DND-41 (cell line): ENCODE results near the gene PARN.
"Not testable (repeated sequence)": the region's sequence is repeated elsewhere in the genome, so short reads cannot be mapped to it uniquely, and the experiment has no call there.

Experiments
- ATAC-seq: fragments of 200-7000 bp; cut with Tn5 transposase; 3 replicates; pipeline ENCODE4 v1.9.1; 2021; ENCODE audit warnings: low read depth; ENCODE audit not compliant: insufficient read depth
- DNase-seq: peaks from one replicate; pipeline ENCODE4 v3.0.0-alpha.2; 2020
- H2AFZ ChIP-seq: 2 replicates; pipeline ENCODE4 v1.6.0; 2012; ENCODE audit warnings: low read depth, low read length
- H3K27ac ChIP-seq: 2 replicates; pipeline ENCODE4 v1.5.1; 2012; ENCODE audit warnings: low read length, inconsistent platforms
- H3K27me3 ChIP-seq: fragments of 200-600 bp; sonication (generic); 2 replicates; pipeline ENCODE4 v1.6.0; 2012; ENCODE audit warnings: low read length, mild to moderate bottlenecking, inconsistent platforms; ENCODE audit not compliant: insufficient read depth, poor library complexity
- H3K36me3 ChIP-seq: 2 replicates; pipeline ENCODE4 v1.5.1; 2012; ENCODE audit warnings: low read length, inconsistent platforms; ENCODE audit not compliant: insufficient read depth
- H3K4me1 ChIP-seq: 2 replicates; pipeline ENCODE4 v1.5.1; 2012; ENCODE audit warnings: mild to moderate bottlenecking, low read length; ENCODE audit not compliant: insufficient read depth
- H3K4me2 ChIP-seq: 2 replicates; pipeline ENCODE4 v1.6.0; 2012; ENCODE audit warnings: mild to moderate bottlenecking, moderate library complexity, low read length, inconsistent platforms; ENCODE audit not compliant: insufficient read depth
- H3K4me3 ChIP-seq, 2 experiments: fragments of 200-600 bp in 1 of 2; shearing (Covaris generic) in 1 of 2; 2 replicates each; pipeline ENCODE4 v1.5.1; 2012 to 2016; ENCODE audit warnings: inconsistent platforms in 2 of 2, low read length in 2 of 2, mild to moderate bottlenecking in 2 of 2, low read depth in 1 of 2, moderate library complexity in 1 of 2
- H3K79me2 ChIP-seq: 2 replicates; pipeline ENCODE4 v1.6.0; 2012; ENCODE audit warnings: low read length, inconsistent platforms; ENCODE audit not compliant: insufficient read depth
- H3K9ac ChIP-seq: 2 replicates; pipeline ENCODE4 v1.6.0; 2012; ENCODE audit warnings: low read depth, mild to moderate bottlenecking, inconsistent platforms, low read length, moderate library complexity
- H3K9me3 ChIP-seq: 2 replicates; pipeline ENCODE4 v1.5.1; 2012; ENCODE audit warnings: low read length, moderate library complexity, mild to moderate bottlenecking, inconsistent platforms; ENCODE audit not compliant: insufficient read depth, severe bottlenecking
- H4K20me1 ChIP-seq: 2 replicates; pipeline ENCODE4 v1.6.0; 2012; ENCODE audit warnings: low read length; ENCODE audit not compliant: insufficient read depth
- EZH2 ChIP-seq: IDR thresholded peaks from 3 replicates; pipeline ENCODE4 v1.6.1; 2012; ENCODE audit warnings: borderline replicate concordance, low read depth, mild to moderate bottlenecking, moderate library complexity, low read length, inconsistent platforms; ENCODE audit not compliant: severe bottlenecking
- TF ChIP-seq, protein P1 (sequence below): IDR thresholded peaks from 2 replicates; pipeline ENCODE4 v1.5.1; 2012; ENCODE audit warnings: borderline replicate concordance, low read length, moderate library complexity, mild to moderate bottlenecking; ENCODE audit not compliant: poor library complexity, severe bottlenecking; ENCODE audit errors: extremely low read depth

Gene PARN

DNA sequence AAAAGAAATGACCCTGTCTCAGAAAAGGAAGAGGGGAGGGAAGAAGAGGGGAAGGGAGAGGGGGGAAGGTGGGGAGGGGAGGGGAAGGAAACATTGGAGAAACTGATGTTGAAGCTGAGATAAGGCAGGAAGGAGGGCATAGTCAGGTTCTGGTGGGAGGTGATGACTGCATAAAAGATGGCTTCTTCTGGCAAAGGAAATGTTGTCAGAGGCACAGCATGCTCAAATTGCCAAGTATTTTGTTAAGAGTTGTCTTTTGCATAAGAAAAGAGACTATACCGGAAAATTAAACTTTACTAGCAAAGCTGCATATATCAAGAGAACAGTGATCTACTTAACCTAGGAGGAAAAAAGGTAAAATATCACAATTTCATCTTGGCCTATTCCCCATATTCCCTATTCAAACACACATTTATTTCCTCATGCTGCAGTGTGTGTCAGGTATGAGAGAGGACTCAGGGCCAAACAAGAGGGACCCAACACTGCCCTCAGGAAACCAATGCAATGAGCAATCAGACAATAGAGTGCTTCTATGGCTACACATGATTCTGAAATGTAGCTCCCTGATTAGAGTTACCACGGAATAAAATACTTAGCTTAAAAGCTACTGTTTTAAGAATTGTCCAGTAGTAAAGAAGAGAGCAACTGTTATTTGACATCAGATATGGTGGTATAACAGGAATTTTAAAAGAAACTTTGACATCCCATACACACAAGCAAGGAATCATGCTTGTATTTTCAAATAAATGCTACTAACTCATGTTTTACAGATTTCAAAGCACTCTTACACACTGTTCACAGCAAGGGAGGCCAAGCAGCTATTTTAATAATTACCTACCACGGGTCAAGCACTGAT is 80.9 kb downstream of the PARN start:
- H3K9ac ChIP-seq = no peak overlapping the region
- no peaks in the 10 kb centered on the region for H3K79me2 ChIP-seq
- no peak overlapping the region for H3K4me3 ChIP-seq
- H2AFZ ChIP-seq = no peak overlapping the region
- H3K4me2 ChIP-seq = no peak overlapping the region
- no peaks in the 10 kb centered on the region for H3K4me1 ChIP-seq
- 0 out of 2 replicates have a peak, but pooled peaks cover 3% of the 10 kb centered on the region for H4K20me1 ChIP-seq
- no peaks in the 10 kb centered on the region for H3K27me3 ChIP-seq
- no peak for ATAC-seq
- H3K36me3 ChIP-seq = peaks cover 64% of the 10 kb centered on the region
- TF ChIP-seq EZH2 = no peak
- TF ChIP-seq, protein P1, sequence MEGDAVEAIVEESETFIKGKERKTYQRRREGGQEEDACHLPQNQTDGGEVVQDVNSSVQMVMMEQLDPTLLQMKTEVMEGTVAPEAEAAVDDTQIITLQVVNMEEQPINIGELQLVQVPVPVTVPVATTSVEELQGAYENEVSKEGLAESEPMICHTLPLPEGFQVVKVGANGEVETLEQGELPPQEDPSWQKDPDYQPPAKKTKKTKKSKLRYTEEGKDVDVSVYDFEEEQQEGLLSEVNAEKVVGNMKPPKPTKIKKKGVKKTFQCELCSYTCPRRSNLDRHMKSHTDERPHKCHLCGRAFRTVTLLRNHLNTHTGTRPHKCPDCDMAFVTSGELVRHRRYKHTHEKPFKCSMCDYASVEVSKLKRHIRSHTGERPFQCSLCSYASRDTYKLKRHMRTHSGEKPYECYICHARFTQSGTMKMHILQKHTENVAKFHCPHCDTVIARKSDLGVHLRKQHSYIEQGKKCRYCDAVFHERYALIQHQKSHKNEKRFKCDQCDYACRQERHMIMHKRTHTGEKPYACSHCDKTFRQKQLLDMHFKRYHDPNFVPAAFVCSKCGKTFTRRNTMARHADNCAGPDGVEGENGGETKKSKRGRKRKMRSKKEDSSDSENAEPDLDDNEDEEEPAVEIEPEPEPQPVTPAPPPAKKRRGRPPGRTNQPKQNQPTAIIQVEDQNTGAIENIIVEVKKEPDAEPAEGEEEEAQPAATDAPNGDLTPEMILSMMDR = no peak
- no peak overlapping the region for H3K27ac ChIP-seq
- no peak for DNase-seq
- no peaks in the 10 kb centered on the region for H3K9me3 ChIP-seq

DNA sequence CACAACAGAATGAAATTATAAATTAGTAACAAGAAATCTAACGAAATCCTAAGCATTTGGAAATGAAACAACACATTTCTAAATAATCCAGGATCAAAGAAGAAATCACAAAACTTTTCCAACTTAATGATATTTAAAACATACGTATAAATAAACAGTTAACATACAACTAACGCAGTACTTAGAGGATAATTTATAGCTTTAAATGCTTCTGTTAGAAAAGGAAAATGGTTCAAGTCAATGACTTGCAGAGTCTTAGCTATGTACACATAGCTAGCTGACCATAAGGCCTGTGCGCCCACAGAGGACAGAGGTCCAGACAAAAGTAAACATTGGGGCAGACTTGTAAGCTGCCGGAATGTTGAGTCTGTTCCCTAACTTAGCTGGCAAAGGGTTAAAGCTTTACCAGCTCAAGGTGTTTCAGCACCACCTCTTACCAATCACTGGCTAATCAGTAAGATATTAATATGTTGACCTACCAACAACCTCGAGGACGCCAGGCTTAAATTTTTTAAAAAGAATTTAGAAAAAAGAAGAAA is 84.6 kb downstream of the PARN start:
- no peaks in the 10 kb centered on the region for H3K27me3 ChIP-seq
- H3K9ac ChIP-seq = no peak overlapping the region
- no peak overlapping the region for H3K4me3 ChIP-seq
- H3K4me2 ChIP-seq = no peak overlapping the region
- no peak overlapping the region for H2AFZ ChIP-seq
- no peaks in the 10 kb centered on the region for H3K4me1 ChIP-seq
- peaks cover 7% of the 10 kb centered on the region for H3K9me3 ChIP-seq
- H3K79me2 ChIP-seq = 0 out of 2 replicates have a peak, but pooled peaks cover 3% of the 10 kb centered on the region
- no peak for DNase-seq
- H4K20me1 ChIP-seq = 0 out of 2 replicates have a peak, but pooled peaks cover 3% of the 10 kb centered on the region
- no peak overlapping the region for H3K27ac ChIP-seq
- ATAC-seq = no peak
- TF ChIP-seq, protein P1 = no peak
- TF ChIP-seq EZH2 = no peak
- peaks cover 66% of the 10 kb centered on the region for H3K36me3 ChIP-seq

GRCh38 chr16:14544846-14545245 is 85.2 kb downstream of the PARN start:
- not testable (repeated sequence) for ATAC-seq, H3K27me3 ChIP-seq, H3K4me1 ChIP-seq, H3K4me2 ChIP-seq, H2AFZ ChIP-seq, H4K20me1 ChIP-seq, H3K9ac ChIP-seq, H3K79me2 ChIP-seq, H3K4me3 ChIP-seq, H3K27ac ChIP-seq, H3K9me3 ChIP-seq, DNase-seq
- peaks cover 64% of the 10 kb centered on the region for H3K36me3 ChIP-seq

- no peak overlapping the region for H3K27ac ChIP-seq
These were observed 90.4 kb downstream of the PARN start for GRCh38 chr16:14539631-14540030.

More at GRCh38 chr16:14539631-14540030, 90.4 kb downstream of the PARN start:
- peaks cover 2% of the 10 kb centered on the region; the same call in 1 of the 2 replicates for H4K20me1 ChIP-seq
- H3K36me3 ChIP-seq = peaks cover 50% of the 10 kb centered on the region
- H3K27me3 ChIP-seq = no peaks in the 10 kb centered on the region
- peaks cover 7% of the 10 kb centered on the region for H3K9me3 ChIP-seq
- TF ChIP-seq, protein P1 = no peak
- TF ChIP-seq EZH2 = no peak
- no peak overlapping the region for H3K9ac ChIP-seq
- no peak for DNase-seq
- H3K79me2 ChIP-seq = 0 out of 2 replicates have a peak, but pooled peaks cover 3% of the 10 kb centered on the region
- H3K4me2 ChIP-seq = no peak overlapping the region
- H3K4me1 ChIP-seq = no peaks in the 10 kb centered on the region
- no peak for ATAC-seq
- H3K4me3 ChIP-seq = no peak overlapping the region
- no peak overlapping the region for H2AFZ ChIP-seq
